ENCODE data around the gene CRYBG1. TPM values are rescaled to one million over a fixed set of nuclear protein-coding genes. Genes with fewer than 3 reads are reported as not detected.

The CRYBG1 gene, protein sequence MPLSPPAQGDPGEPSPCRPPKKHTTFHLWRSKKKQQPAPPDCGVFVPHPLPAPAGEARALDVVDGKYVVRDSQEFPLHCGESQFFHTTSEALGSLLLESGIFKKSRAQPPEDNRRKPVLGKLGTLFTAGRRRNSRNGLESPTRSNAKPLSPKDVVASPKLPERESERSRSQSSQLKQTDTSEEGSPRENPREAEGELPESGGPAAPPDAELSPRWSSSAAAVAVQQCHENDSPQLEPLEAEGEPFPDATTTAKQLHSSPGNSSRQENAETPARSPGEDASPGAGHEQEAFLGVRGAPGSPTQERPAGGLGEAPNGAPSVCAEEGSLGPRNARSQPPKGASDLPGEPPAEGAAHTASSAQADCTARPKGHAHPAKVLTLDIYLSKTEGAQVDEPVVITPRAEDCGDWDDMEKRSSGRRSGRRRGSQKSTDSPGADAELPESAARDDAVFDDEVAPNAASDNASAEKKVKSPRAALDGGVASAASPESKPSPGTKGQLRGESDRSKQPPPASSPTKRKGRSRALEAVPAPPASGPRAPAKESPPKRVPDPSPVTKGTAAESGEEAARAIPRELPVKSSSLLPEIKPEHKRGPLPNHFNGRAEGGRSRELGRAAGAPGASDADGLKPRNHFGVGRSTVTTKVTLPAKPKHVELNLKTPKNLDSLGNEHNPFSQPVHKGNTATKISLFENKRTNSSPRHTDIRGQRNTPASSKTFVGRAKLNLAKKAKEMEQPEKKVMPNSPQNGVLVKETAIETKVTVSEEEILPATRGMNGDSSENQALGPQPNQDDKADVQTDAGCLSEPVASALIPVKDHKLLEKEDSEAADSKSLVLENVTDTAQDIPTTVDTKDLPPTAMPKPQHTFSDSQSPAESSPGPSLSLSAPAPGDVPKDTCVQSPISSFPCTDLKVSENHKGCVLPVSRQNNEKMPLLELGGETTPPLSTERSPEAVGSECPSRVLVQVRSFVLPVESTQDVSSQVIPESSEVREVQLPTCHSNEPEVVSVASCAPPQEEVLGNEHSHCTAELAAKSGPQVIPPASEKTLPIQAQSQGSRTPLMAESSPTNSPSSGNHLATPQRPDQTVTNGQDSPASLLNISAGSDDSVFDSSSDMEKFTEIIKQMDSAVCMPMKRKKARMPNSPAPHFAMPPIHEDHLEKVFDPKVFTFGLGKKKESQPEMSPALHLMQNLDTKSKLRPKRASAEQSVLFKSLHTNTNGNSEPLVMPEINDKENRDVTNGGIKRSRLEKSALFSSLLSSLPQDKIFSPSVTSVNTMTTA (N-terminal part only)
- total RNA-seq, result under 0.01 and 0.39 TPM in 2 replicates

DNA sequence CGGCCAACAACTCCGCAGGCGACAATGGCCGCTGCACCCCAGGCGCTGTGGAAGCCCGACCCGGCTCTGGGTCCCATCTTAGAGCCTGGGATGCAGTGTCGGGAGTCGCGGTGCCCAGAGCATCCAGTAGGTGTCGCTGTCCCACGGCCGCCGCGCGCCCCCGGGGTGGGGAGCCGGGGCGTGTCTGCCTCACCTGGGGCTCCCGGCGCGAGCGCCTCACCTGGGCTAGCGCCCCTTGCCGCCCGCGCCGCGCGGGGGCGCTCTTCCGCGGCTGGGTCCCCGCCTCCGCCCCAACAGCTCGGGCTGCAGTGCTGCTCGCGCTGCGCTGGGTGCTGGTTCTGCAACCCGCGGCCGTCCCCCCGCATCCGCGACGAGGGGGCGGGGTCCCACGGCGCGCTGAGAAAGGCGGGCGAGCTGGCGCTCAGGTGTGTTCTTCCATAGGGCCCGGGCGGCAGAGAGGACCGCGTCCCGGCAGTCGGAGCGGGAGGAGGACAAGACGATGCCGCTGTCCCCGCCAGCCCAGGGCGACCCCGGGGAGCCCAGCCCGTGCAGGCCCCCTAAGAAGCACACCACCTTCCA is at the start of gene CRYBG1:
TSS of gene CRYBG1 (plus strand) at position 308 of the 579 bp plus-strand sequence. CDS start at position 500, 192 bp downstream.

DNA sequence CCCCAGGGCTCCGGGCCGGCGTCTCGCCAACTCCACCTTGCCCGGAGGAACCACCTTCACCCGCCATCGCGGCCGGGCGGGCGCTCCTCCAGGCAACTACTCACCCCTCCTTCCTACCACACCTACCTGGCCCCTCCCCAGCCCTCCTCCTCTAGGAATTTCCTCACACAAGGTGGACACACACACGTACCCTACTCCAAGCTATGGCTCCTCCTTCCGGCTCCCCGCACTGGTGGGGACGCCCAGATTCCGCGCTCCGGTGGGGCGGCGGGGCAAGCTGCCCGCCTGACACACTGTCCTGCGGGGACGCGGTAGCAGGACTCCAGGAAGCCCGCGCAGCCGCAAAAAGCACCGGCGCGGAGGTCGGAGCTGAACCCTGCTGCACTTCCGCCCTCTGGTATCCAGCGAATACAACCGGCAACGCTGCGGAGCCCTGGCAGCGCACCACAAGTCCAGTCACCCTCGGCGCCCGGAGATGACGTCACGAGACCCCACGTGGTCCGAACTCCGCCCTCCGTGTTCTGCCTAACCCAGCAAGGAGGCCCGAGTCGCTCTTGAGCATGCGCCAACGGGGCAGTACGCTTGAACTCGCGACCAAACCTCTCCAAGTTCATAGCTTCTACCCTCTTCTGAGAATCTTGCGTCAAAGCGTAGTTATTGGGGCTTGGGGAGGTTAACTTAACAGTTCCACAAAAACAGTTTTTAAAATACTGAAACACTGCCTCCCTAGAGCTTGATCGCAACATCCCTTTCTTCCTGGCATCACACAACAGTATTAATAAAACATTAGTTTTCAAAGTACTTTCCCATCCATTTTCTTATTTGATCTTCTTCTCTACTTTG is 35.0 kb upstream of the CRYBG1 start, which contains the start of gene ATG5:
TSS of gene ATG5 (minus strand) at position 425 of the 843 bp plus-strand sequence. CDS start 9,552 bp downstream, outside the sequence.

Small RNA genes within 50 kb of the gene (small RNA-seq; reads per million reads assigned to genes)
- gene RF00019, result not detected
- gene RNA5SP211, result not detected
- gene RNU6-527P, result not detected

Other genes with a start within 250 kb of the CRYBG1 start
- gene ATG5, start 35.0 kb upstream of the CRYBG1 start, total RNA-seq, result 36.4 and 55.7 TPM in 2 replicates

All from placental epithelial cell (primary cell).